Uterus (tissue), 4 donors: ENCODE results near the gene RDH14. TPM values are rescaled to one million over a fixed set of nuclear protein-coding genes. Genes with fewer than 3 reads are reported as not detected.

Source experiments
- DNase-seq, 2 donors: peaks; one replicate each; pipeline ENCODE4 v3.0.0-alpha.2; 2019 to 2020
- H3K27ac ChIP-seq, 2 donors: fragments of 200-600 bp; sonication (generic); 1 replicate in 1 of 2; 2 replicates in 1 of 2; pipeline ENCODE4 v1.5.1; 2016 to 2018
- H3K27me3 ChIP-seq, 2 donors: fragments of 200-600 bp; sonication (generic); one replicate each; pipeline ENCODE4 v1.5.1; 2018 to 2019; ENCODE audit warnings: control low read depth in 1 of 2
- H3K36me3 ChIP-seq, 2 donors: fragments of 200-600 bp; sonication (generic); one replicate each; pipeline ENCODE4 v1.5.1; 2019; ENCODE audit warnings: control low read depth in 1 of 2
- H3K4me1 ChIP-seq, 2 donors: fragments of 200-600 bp; sonication (generic); one replicate each; pipeline ENCODE4 v1.5.1; 2018 to 2019; ENCODE audit warnings: control low read depth in 1 of 2
- H3K4me3 ChIP-seq, 2 donors: fragments of 200-600 bp; sonication (generic); 1 replicate in 1 of 2; 2 replicates in 1 of 2; pipeline ENCODE4 v1.5.1; 2018 to 2019; ENCODE audit warnings: mild to moderate bottlenecking in 1 of 2
- H3K9me3 ChIP-seq, 2 donors: fragments of 200-600 bp; sonication (generic); one replicate each; pipeline ENCODE4 v1.5.1; 2019; ENCODE audit warnings: control low read depth in 1 of 2
- CTCF ChIP-seq, 4 experiments: fragments of 200-600 bp in 2 of 4; fragments of 450-650 bp in 2 of 4; sonication (generic) in 2 of 4; IDR thresholded peaks; one replicate each; pipeline ENCODE4 v1.5.1; 2016 to 2019; ENCODE audit warnings: antibody characterized with exemption in 4 of 4, mild to moderate bottlenecking in 2 of 4, moderate library complexity in 1 of 4
- POLR2A ChIP-seq, 2 donors: fragments of 450-650 bp; IDR thresholded peaks; one replicate each; pipeline ENCODE4 v1.6.1; 2016; ENCODE audit warnings: antibody characterized with exemption in 2 of 2, mild to moderate bottlenecking in 1 of 2, moderate library complexity in 1 of 2
- intact Hi-C: fragments of 100-400 bp; cut with DNase I; formaldehyde crosslinking; loops from one replicate; pipeline ENCODE4 v1.15.1; 2023; ENCODE audit warnings: low total_unique reads
- total RNA-seq, 4 donors: library from RNA; depleted of rRNA in 3 of 4; stranded (reverse); fragments of >200 nt in 3 of 4; gene quantifications; one replicate each; pipeline versions ENCODE4 v1.1.0 to v1.2.4, GENCODE V29; 2014 to 2023
- donor health status: DM: yes; HTN: yes; CAD: no.

RDH14 gene
- total RNA-seq, 4 donors from 2014 or later = 13.2 to 39.6 (median 25.6) TPM

GRCh38 chr2:18580606-18581005 lies 20.2 kb upstream of the RDH14 start:
- intact Hi-C loops = no loop called here
- Histone ChIP-seq H3K9me3 (no peaks in the 10 kb centered on the region), H3K4me3 (no peak overlapping the region), H3K36me3 (no peaks in the 10 kb centered on the region), H3K27me3 (no peaks in the 10 kb centered on the region), H3K27ac (no peak overlapping the region), H3K4me1 (no peaks in the 10 kb centered on the region)
- DNase-seq = no peak
- TF ChIP-seq POLR2A (IDR thresholded peaks at IDR 0.05) = no peak
- TF ChIP-seq CTCF (IDR thresholded peaks at IDR 0.05) = no peak

GRCh38 chr2:18578033-18578432 lies 17.6 kb upstream of the RDH14 start:
- H3K4me1 ChIP-seq = no peaks in the 10 kb centered on the region
- intact Hi-C loops = no loop called here
- no peak for DNase-seq
- no peak overlapping the region for H3K4me3 ChIP-seq
- no peaks in the 10 kb centered on the region for H3K36me3 ChIP-seq
- no peak overlapping the region for H3K27ac ChIP-seq
- TF ChIP-seq POLR2A (IDR thresholded peaks at IDR 0.05) (no peak), CTCF (IDR thresholded peaks at IDR 0.05) (no peak)
- no peaks in the 10 kb centered on the region for H3K9me3 ChIP-seq
- H3K27me3 ChIP-seq = no peaks in the 10 kb centered on the region

- Histone ChIP-seq H3K36me3 (no peaks in the 10 kb centered on the region), H3K27ac (no peak overlapping the region), H3K4me1 (no peaks in the 10 kb centered on the region), H3K4me3 (no peak overlapping the region), H3K27me3 (no peaks in the 10 kb centered on the region), H3K9me3 (no peaks in the 10 kb centered on the region)
- no peak for TF ChIP-seq POLR2A (IDR thresholded peaks at IDR 0.05)
- no peak for TF ChIP-seq CTCF (IDR thresholded peaks at IDR 0.05)
- no peak for DNase-seq
- intact Hi-C loops = no loop called here
Observed at GRCh38 chr2:18566145-18566769, 5.8 kb upstream of the RDH14 start.

DNA sequence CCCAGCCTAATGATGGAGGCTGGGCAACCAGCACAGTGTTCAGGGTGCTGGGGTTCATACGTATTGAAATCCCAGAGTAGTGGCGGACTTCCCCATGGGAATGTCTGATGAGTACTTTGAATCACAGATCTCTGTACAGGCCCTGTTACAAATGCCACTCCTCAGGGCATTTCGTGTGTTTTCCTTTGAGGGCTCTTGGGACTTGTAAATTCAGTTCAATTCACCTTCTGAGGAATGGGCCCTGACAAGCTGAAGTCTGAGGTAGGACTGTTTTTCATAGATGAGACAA lies 288 bp upstream of the RDH14 start:
- Histone ChIP-seq H3K4me1 (peaks cover 0 to 10% of the 10 kb centered on the region in 2 donors), H3K27me3 (no peaks in the 10 kb centered on the region), H3K9me3 (no peaks in the 10 kb centered on the region), H3K4me3 (peak overlapping the region; percentile 62 to 87), H3K36me3 (no peaks in the 10 kb centered on the region), H3K27ac (peak overlapping the region; percentile 89 to 98)
- DNase-seq = no peak
- TF ChIP-seq CTCF (IDR thresholded peaks at IDR 0.05) = no peak
- no peak for TF ChIP-seq POLR2A (IDR thresholded peaks at IDR 0.05)
- intact Hi-C loops = no loop called here

- Histone ChIP-seq H3K27me3 (no peaks in the 10 kb centered on the region), H3K4me3 (peak overlapping the region; percentile 62 to 87), H3K27ac (peak overlapping the region; percentile 89 to 98), H3K4me1 (peaks cover 0 to 10% of the 10 kb centered on the region in 2 donors), H3K9me3 (no peaks in the 10 kb centered on the region), H3K36me3 (no peaks in the 10 kb centered on the region)
- TF ChIP-seq POLR2A (IDR thresholded peaks at IDR 0.05) = no peak
- TF ChIP-seq CTCF (IDR thresholded peaks at IDR 0.05) = no peak
- intact Hi-C loops = no loop called here
- no peak for DNase-seq
Observed at GRCh38 chr2:18559531-18560030, 872 bp downstream of the RDH14 start.
